PFSK-1 (cell line): Measurements from ENCODE around the gene PLCH2.

Source experiments
- FOXP2 ChIP-seq: optimal IDR thresholded peaks from 2 replicates; pipeline ENCODE3; 2011; ENCODE audit warnings: borderline replicate concordance, control low read depth, inconsistent platforms; ENCODE audit not compliant: insufficient read depth; ENCODE audit errors: extremely low read length, extremely low read depth
- POLR2AphosphoS5 ChIP-seq: IDR thresholded peaks from 2 replicates; pipeline ENCODE4 v1.6.1; 2012; ENCODE audit warnings: low read depth, mild to moderate bottlenecking, control low read depth, low read length, moderate library complexity
- REST ChIP-seq, 2 experiments: IDR thresholded peaks; 2 replicates each; pipeline versions ENCODE4 v1.6.1 to v1.8.0; 2011 to 2012; ENCODE audit warnings: low read depth in 2 of 2, low read length in 2 of 2, control low read depth in 1 of 2, inconsistent platforms in 1 of 2, mild to moderate bottlenecking in 1 of 2, moderate library complexity in 1 of 2; ENCODE audit not compliant: insufficient read depth in 1 of 2
- SIN3A ChIP-seq: IDR thresholded peaks from 2 replicates; pipeline ENCODE4 v1.6.1; 2012; ENCODE audit warnings: mild to moderate bottlenecking, low read length, moderate library complexity, borderline replicate concordance; ENCODE audit not compliant: insufficient read depth
- TAF1 ChIP-seq: IDR thresholded peaks from 2 replicates; pipeline ENCODE4 v1.6.1; 2012; ENCODE audit warnings: low read length, control low read depth, borderline replicate concordance; ENCODE audit not compliant: insufficient read depth

The PLCH2 gene

GRCh38 chr1:2466958-2467554, 9.0 kb upstream of the PLCH2 start:
- TF ChIP-seq TAF1, result no peak
- TF ChIP-seq FOXP2, result no peak
- no peak for TF ChIP-seq SIN3A
- no peak for TF ChIP-seq POLR2AphosphoS5
- TF ChIP-seq REST (IDR thresholded peaks at IDR 0.05; ENCODE audit: insufficient read depth in 1 of 2, low read depth in 2 of 2, low read length in 2 of 2), result no peak

GRCh38 chr1:2468041-2468472, 8.0 kb upstream of the PLCH2 start:
- TF ChIP-seq TAF1, result no peak
- TF ChIP-seq REST (IDR thresholded peaks at IDR 0.05; ENCODE audit: insufficient read depth in 1 of 2, low read depth in 2 of 2, low read length in 2 of 2), result peak; percentile 94 to 97

- no peak for TF ChIP-seq REST (IDR thresholded peaks at IDR 0.05; ENCODE audit: insufficient read depth in 1 of 2, low read depth in 2 of 2, low read length in 2 of 2)
These were observed 7.5 kb upstream of the PLCH2 start for GRCh38 chr1:2468540-2468939.

- TF ChIP-seq TAF1, result no peak
These were observed 6.8 kb upstream of the PLCH2 start for GRCh38 chr1:2469103-2469940.

GRCh38 chr1:2470290-2471158, 5.6 kb upstream of the PLCH2 start:
- TF ChIP-seq SIN3A (no peak), FOXP2 (no peak), REST (IDR thresholded peaks at IDR 0.05; ENCODE audit: insufficient read depth in 1 of 2, low read depth in 2 of 2, low read length in 2 of 2) (no peak)
